Measurements from ENCODE around the gene PRSS53.

GRCh38 chr16:31090540-31090939 lies 1.8 kb upstream of the PRSS53 start:
- TF ChIP-seq CTCF (IDR thresholded peaks at IDR 0.05) (no peak), POLR2A (IDR thresholded peaks at IDR 0.05) (no peak)

Data from testis (tissue), 2 donors.